GM12874 (cell line): ENCODE measurements around the gene CDH1.

Experiments used
- TF ChIP-seq, protein P1 (sequence below): IDR thresholded peaks from 2 replicates; pipeline ENCODE4 v1.5.1; 2011; ENCODE audit warnings: low read depth, mild to moderate bottlenecking, control low read depth, low read length, moderate library complexity; ENCODE audit not compliant: insufficient read depth

CDH1 gene

DNA sequence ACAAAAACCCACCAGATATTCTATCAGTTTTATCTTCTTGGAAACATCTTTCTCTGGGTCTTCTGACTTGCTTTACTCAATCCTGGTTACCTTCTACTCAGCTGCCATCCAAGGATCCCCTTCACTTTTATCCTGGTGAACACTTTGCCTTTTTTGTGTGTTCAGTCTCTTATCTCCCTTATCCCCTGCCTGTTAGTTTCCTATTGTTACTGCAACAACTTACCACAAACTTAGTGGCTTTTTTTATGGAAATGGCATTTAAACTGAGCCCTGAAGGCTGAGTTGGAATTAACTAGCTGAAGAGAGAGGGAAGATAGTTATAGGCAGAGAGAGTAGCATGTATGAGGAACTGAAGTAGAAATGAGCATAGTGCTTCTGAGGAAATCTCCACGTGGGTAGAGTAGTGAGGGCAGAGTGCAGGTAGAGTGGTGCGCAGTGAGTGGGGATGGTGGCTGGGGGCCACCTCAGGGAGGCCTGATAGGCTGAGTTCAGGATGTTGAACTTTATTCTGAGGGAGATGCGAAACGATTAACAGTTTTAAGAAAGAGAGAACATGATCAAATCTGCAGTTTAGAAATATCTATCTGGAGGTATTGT is 132.5 kb downstream of the CDH1 start:
- TF ChIP-seq, protein P1, sequence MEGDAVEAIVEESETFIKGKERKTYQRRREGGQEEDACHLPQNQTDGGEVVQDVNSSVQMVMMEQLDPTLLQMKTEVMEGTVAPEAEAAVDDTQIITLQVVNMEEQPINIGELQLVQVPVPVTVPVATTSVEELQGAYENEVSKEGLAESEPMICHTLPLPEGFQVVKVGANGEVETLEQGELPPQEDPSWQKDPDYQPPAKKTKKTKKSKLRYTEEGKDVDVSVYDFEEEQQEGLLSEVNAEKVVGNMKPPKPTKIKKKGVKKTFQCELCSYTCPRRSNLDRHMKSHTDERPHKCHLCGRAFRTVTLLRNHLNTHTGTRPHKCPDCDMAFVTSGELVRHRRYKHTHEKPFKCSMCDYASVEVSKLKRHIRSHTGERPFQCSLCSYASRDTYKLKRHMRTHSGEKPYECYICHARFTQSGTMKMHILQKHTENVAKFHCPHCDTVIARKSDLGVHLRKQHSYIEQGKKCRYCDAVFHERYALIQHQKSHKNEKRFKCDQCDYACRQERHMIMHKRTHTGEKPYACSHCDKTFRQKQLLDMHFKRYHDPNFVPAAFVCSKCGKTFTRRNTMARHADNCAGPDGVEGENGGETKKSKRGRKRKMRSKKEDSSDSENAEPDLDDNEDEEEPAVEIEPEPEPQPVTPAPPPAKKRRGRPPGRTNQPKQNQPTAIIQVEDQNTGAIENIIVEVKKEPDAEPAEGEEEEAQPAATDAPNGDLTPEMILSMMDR = no peak

DNA sequence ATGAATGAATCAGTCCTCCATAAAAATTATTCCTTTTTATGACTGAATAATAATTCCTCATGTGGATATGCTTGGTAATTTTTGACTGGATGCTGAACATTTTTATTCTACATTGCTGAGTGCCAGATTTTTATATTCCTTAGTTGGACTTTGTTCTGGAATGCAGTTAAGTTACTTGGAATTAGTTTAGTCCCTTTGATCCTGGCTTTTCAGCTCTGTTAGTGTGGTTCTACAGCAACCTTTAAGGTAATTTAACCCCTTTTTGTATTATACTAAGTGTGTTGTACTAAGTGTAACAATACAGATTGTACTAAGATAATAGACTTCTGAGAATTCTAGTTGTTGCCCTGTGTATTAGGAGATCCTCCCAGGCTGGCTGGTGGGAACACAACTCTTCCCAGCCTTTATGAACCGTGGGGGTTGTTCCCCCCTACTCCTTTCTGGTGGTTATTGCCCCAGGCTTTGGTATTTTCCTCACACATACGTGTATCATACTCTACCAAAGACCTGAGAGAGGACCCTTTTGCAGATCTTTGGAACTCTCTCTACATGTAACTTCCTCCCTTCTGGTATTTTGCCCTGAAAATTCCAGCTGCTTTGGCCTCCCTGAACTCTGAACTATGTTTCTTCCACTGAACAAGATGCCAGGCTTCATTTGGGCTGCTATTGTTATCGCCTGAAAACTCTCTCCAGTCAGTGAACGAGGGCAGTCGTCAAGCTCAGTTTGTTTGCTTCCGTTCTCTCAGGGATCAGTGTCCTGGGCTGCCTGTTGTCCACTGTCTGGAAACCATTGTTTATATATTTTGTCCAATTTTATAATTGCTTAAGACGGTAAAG is 136.8 kb downstream of the CDH1 start:
- TF ChIP-seq, protein P1 = no peak

DNA sequence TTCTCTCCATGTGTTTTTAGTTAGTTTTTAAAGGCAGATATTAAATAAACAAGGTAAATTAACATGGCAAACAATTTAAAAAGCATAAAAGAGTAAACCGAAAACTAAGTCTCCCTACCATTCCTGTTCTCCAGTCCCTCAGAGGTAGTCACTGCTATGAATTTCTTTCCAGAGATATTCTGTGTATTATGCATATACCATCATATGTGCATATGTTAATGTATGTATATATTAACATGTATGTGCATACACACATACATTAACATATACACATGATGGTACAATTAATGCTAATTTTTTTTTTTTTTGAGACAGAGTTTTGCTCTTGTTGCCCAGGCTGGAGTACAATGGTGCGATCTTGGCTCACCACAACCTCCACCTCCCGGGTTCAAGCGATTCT is 138.8 kb downstream of the CDH1 start:
- TF ChIP-seq, protein P1 = no peak

DNA sequence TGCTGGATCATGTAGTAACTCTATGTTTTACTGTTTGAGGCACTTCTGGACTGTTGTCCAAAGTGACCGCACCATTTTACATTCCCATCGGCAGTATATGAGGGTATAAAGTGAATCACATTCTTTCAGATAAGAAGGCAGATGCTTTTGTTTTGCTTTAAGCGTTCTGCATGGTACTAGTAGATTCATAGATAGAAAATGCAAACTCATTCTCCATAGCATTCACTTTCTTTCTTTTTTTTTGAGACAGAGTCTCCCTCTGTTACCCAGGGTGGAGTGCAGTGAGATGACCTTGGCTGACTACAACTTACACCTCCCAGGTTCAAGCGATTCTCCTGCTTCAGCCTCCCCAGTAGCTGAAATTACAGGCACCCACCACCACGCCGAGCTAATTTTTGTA is 146.6 kb downstream of the CDH1 start:
- TF ChIP-seq, protein P1 = no peak

DNA sequence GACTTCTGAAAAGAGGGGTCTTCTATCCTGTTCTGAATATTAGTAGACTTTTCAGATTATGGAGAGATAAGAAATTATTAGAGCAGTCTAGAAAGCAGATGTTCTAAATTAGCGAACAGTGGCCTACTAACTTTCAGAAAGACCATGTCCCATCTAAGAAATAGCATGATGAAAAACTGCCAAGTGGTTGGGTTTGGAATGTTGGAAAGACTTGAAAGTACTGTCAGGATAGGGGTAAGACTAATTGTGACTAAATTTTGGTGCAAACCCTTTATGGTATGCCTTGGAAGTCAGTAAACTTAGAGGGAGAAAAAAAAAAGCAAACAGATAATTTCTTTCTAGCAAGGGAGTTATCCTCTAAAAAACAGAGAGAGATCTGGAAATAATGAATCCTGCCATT is 147.3 kb downstream of the CDH1 start:
- TF ChIP-seq, protein P1 = no peak
